Measurements from ENCODE around the gene VTN.

The VTN gene

GRCh38 chr17:28357061-28357900 lies 12.8 kb downstream of the VTN start, which contains the start of gene POLDIP2:
Gene POLDIP2 (minus strand): TSS chr17:28357527. CDS start chr17:28357448, 79 bp downstream.
- no peaks in the 10 kb centered on the region for H3K27me3 ChIP-seq (ENCODE audit: insufficient read depth, poor library complexity, severe bottlenecking)
- ATAC-seq (ENCODE audit: low read depth) (peak; percentile 100), DNase-seq (ENCODE audit: low spot score) (peak; percentile 94)
- peaks cover 58% of the 10 kb centered on the region for H3K36me3 ChIP-seq (ENCODE audit: low read depth)
- H3K4me1 ChIP-seq (ENCODE audit: insufficient read depth, poor library complexity, severe bottlenecking): peaks cover 5% of the 10 kb centered on the region
- peak within 1 kb of the TSS; percentile 95 for H3K4me3 ChIP-seq (ENCODE audit: severe bottlenecking)
- no peak for TF ChIP-seq CTCF (IDR thresholded peaks at IDR 0.05; ENCODE audit: poor library complexity, severe bottlenecking)
- no peaks in the 10 kb centered on the region for H3K9me3 ChIP-seq (ENCODE audit: severe bottlenecking)
- H3K27ac ChIP-seq (ENCODE audit: poor library complexity, severe bottlenecking): peak within 1 kb of the TSS; percentile 26

- peaks cover 21% of the 10 kb centered on the region for H3K4me1 ChIP-seq (ENCODE audit: insufficient read depth, poor library complexity, severe bottlenecking)
- no peak overlapping the region for H3K4me3 ChIP-seq (ENCODE audit: severe bottlenecking)
- peaks cover 94% of the 10 kb centered on the region for H3K36me3 ChIP-seq (ENCODE audit: low read depth)
- no peak overlapping the region for H3K27ac ChIP-seq (ENCODE audit: poor library complexity, severe bottlenecking)
- DNase-seq (ENCODE audit: low spot score): no peak
- TF ChIP-seq CTCF (IDR thresholded peaks at IDR 0.05; ENCODE audit: poor library complexity, severe bottlenecking): no peak
- H3K9me3 ChIP-seq (ENCODE audit: severe bottlenecking): no peaks in the 10 kb centered on the region
- no peak for ATAC-seq (ENCODE audit: low read depth)
- no peaks in the 10 kb centered on the region for H3K27me3 ChIP-seq (ENCODE audit: insufficient read depth, poor library complexity, severe bottlenecking)
Observed at GRCh38 chr17:28350271-28350670, 19.8 kb downstream of the VTN start.

GRCh38 chr17:28348979-28349378 lies 21.1 kb downstream of the VTN start:
- H3K27me3 ChIP-seq (ENCODE audit: insufficient read depth, poor library complexity, severe bottlenecking): no peaks in the 10 kb centered on the region
- H3K36me3 ChIP-seq (ENCODE audit: low read depth): peaks cover 89% of the 10 kb centered on the region
- no peak overlapping the region for H3K4me3 ChIP-seq (ENCODE audit: severe bottlenecking)
- ATAC-seq (ENCODE audit: low read depth) (no peak), DNase-seq (ENCODE audit: low spot score) (no peak)
- peak overlapping the region; percentile 90 for H3K27ac ChIP-seq (ENCODE audit: poor library complexity, severe bottlenecking)
- peaks cover 21% of the 10 kb centered on the region for H3K4me1 ChIP-seq (ENCODE audit: insufficient read depth, poor library complexity, severe bottlenecking)
- no peak for TF ChIP-seq CTCF (IDR thresholded peaks at IDR 0.05; ENCODE audit: poor library complexity, severe bottlenecking)
- H3K9me3 ChIP-seq (ENCODE audit: severe bottlenecking): no peaks in the 10 kb centered on the region

- Histone ChIP-seq H3K9me3 (ENCODE audit: severe bottlenecking) (no peaks in the 10 kb centered on the region), H3K27ac (ENCODE audit: poor library complexity, severe bottlenecking) (peak overlapping the region; percentile 90)
Observed at GRCh38 chr17:28347261-28347891, 22.7 kb downstream of the VTN start.

More at GRCh38 chr17:28347261-28347891, 22.7 kb downstream of the VTN start:
- Histone ChIP-seq H3K36me3 (ENCODE audit: low read depth) (peaks cover 85% of the 10 kb centered on the region), H3K4me1 (ENCODE audit: insufficient read depth, poor library complexity, severe bottlenecking) (peaks cover 21% of the 10 kb centered on the region), H3K4me3 (ENCODE audit: severe bottlenecking) (no peak overlapping the region), H3K27me3 (ENCODE audit: insufficient read depth, poor library complexity, severe bottlenecking) (no peaks in the 10 kb centered on the region)
- peak; percentile 3 for TF ChIP-seq CTCF (IDR thresholded peaks at IDR 0.05; ENCODE audit: poor library complexity, severe bottlenecking)
- ATAC-seq (ENCODE audit: low read depth): peak; percentile 95
- no peak for DNase-seq (ENCODE audit: low spot score)
